Sigmoid colon (tissue), 7 donors: ENCODE measurements around the gene ERG. TPM values are rescaled to one million over a fixed set of nuclear protein-coding genes. Genes with fewer than 3 reads are reported as not detected.

Experiments used
- DNase-seq: peaks from one replicate; pipeline ENCODE4 v3.0.0-alpha.2; 2019
- H3K27ac ChIP-seq, 4 donors: fragments of 200-600 bp; sonication (generic); one replicate each; pipeline ENCODE4 v1.5.1; 2016 to 2019; ENCODE audit warnings: mild to moderate bottlenecking in 1 of 4
- H3K27me3 ChIP-seq, 3 donors: fragments of 200-600 bp; sonication (generic); one replicate each; pipeline ENCODE4 v1.5.1; 2019; ENCODE audit warnings: mild to moderate bottlenecking in 1 of 3
- H3K36me3 ChIP-seq, 4 donors: fragments of 200-600 bp; sonication (generic); one replicate each; pipeline ENCODE4 v1.5.1; 2016 to 2019
- H3K4me1 ChIP-seq, 4 donors: fragments of 200-600 bp; sonication (generic); one replicate each; pipeline ENCODE4 v1.5.1; 2017 to 2019
- H3K4me3 ChIP-seq, 4 donors: fragments of 200-600 bp; sonication (generic); one replicate each; pipeline ENCODE4 v1.5.1; 2017 to 2019; ENCODE audit warnings: mild to moderate bottlenecking in 2 of 4, moderate library complexity in 1 of 4
- H3K9me3 ChIP-seq, 4 donors: fragments of 200-600 bp in 3 of 4; sonication (generic) in 3 of 4; one replicate each; pipeline versions ENCODE4 v1.5.1 to v1.6.1; 2013 to 2019
- CTCF ChIP-seq, 4 experiments: fragments of 450-650 bp in 3 of 4; fragments of 200-600 bp in 1 of 4; IDR thresholded peaks; one replicate each; pipeline ENCODE4 v1.5.1; 2016 to 2019; ENCODE audit warnings: antibody characterized with exemption in 4 of 4, mild to moderate bottlenecking in 3 of 4, moderate library complexity in 2 of 4
- EP300 ChIP-seq, 4 donors: sonication (generic); formaldehyde crosslinking; IDR thresholded peaks; one replicate each; pipeline ENCODE4 v1.6.1; 2017; ENCODE audit warnings: antibody characterized with exemption in 4 of 4
- POLR2A ChIP-seq, 2 donors: fragments of 450-650 bp; IDR thresholded peaks; one replicate each; pipeline ENCODE4 v1.6.1; 2016; ENCODE audit warnings: antibody characterized with exemption in 2 of 2, mild to moderate bottlenecking in 2 of 2, moderate library complexity in 2 of 2
- POLR2AphosphoS5 ChIP-seq, 4 donors: sonication (generic); formaldehyde crosslinking; IDR thresholded peaks; one replicate each; pipeline ENCODE4 v1.6.1; 2017; ENCODE audit warnings: antibody characterized with exemption in 4 of 4
- WGBS, 2 donors: extraction: QIAGEN DNeasy Blood & Tissue Kit; methylation state at CpG; one replicate each; pipeline ENCODE4 v1.1.7; 2013; 5-methylcytosine and 5-hydroxymethylcytosine counted together
- intact Hi-C: fragments of 100-400 bp; cut with DNase I; formaldehyde crosslinking; loops from one replicate; pipeline ENCODE4 v1.15.1; 2023
- polyA plus RNA-seq, 3 donors: library from polyadenylated mRNA; stranded (reverse); fragments of 200-250 nt; gene quantifications; one replicate each; pipeline ENCODE4 v1.2.3, GENCODE V29; 2013
- total RNA-seq, 4 donors: library from RNA; depleted of rRNA; stranded (reverse); fragments of >200 nt; gene quantifications; one replicate each; pipeline ENCODE4 v1.1.0, GENCODE V29; 2016
- donor health status: healthy with polysubstance abuse.
- donor health status: Bipolar disorder and iron deficiency.
- donor health status: healthy.

Gene ERG
- total and polyA plus RNA-seq, 7 donors: 1.8 to 6.4 (median 4.1) TPM

- H3K27me3 ChIP-seq: no peaks in the 10 kb centered on the region
- intact Hi-C loops: no loop called here
- no peak for DNase-seq
Observed at GRCh38 chr21:38430401-38430984, 67.8 kb downstream of the ERG start.

GRCh38 chr21:38429011-38429410 is 69.3 kb downstream of the ERG start:
- H3K27me3 ChIP-seq: no peaks in the 10 kb centered on the region
- WGBS, 2 donors: 92 to 98% methylated on average over 2 of the region's 2 CpGs
- no peak overlapping the region for H3K27ac ChIP-seq
- no peaks in the 10 kb centered on the region for H3K36me3 ChIP-seq
- H3K4me3 ChIP-seq: no peak overlapping the region
- no peaks in the 10 kb centered on the region for H3K4me1 ChIP-seq
- H3K9me3 ChIP-seq: peaks cover 0 to 3% (median 0%) of the 10 kb centered on the region in 4 donors
- intact Hi-C loops: no loop called here
- no peak for DNase-seq
- no peak for TF ChIP-seq CTCF (IDR thresholded peaks at IDR 0.05)
- TF ChIP-seq EP300 (IDR thresholded peaks at IDR 0.05): no peak
- TF ChIP-seq POLR2A (IDR thresholded peaks at IDR 0.05): no peak
- TF ChIP-seq POLR2AphosphoS5 (IDR thresholded peaks at IDR 0.05): no peak

More at GRCh38 chr21:38430401-38430984, 67.8 kb downstream of the ERG start:
- Histone ChIP-seq H3K4me1 (peaks cover 0 to 13% (median 12%) of the 10 kb centered on the region in 4 donors), H3K36me3 (no peaks in the 10 kb centered on the region), H3K27ac (no peak overlapping the region), H3K9me3 (peaks cover 0 to 3% (median 0%) of the 10 kb centered on the region in 4 donors), H3K4me3 (no peak overlapping the region)
- TF ChIP-seq POLR2A (IDR thresholded peaks at IDR 0.05) (no peak), EP300 (IDR thresholded peaks at IDR 0.05) (no peak), CTCF (IDR thresholded peaks at IDR 0.05) (no peak), POLR2AphosphoS5 (IDR thresholded peaks at IDR 0.05) (no peak)

GRCh38 chr21:38428211-38428610 is 70.1 kb downstream of the ERG start:
- peaks cover 0 to 3% (median 0%) of the 10 kb centered on the region in 4 donors for H3K9me3 ChIP-seq
- no peaks in the 10 kb centered on the region for H3K4me1 ChIP-seq
- H3K4me3 ChIP-seq: no peak overlapping the region
- H3K27me3 ChIP-seq: no peaks in the 10 kb centered on the region
- no peak for DNase-seq
- intact Hi-C loops: no loop called here
- 80 to 84% methylated on average over 7 of the region's 7 CpGs for WGBS, 2 donors
- no peak for TF ChIP-seq CTCF (IDR thresholded peaks at IDR 0.05)
- TF ChIP-seq EP300 (IDR thresholded peaks at IDR 0.05): no peak
- TF ChIP-seq POLR2AphosphoS5 (IDR thresholded peaks at IDR 0.05): no peak
- TF ChIP-seq POLR2A (IDR thresholded peaks at IDR 0.05): no peak
- H3K36me3 ChIP-seq: no peaks in the 10 kb centered on the region
- no peak overlapping the region for H3K27ac ChIP-seq

GRCh38 chr21:38424305-38425019 is 73.8 kb downstream of the ERG start:
- TF ChIP-seq CTCF (IDR thresholded peaks at IDR 0.05): no peak
- TF ChIP-seq POLR2A (IDR thresholded peaks at IDR 0.05): no peak
- no peak for TF ChIP-seq EP300 (IDR thresholded peaks at IDR 0.05)
- no peak for TF ChIP-seq POLR2AphosphoS5 (IDR thresholded peaks at IDR 0.05)
- Histone ChIP-seq H3K36me3 (no peaks in the 10 kb centered on the region), H3K4me3 (no peak overlapping the region), H3K9me3 (no peaks in the 10 kb centered on the region), H3K4me1 (no peaks in the 10 kb centered on the region), H3K27me3 (no peaks in the 10 kb centered on the region), H3K27ac (no peak overlapping the region)
- no peak for DNase-seq
- intact Hi-C loops: no loop called here
- 76 to 89% methylated on average over 11 of the region's 11 CpGs for WGBS, 2 donors
